Gastrocnemius medialis (tissue), 4 donors: ENCODE results near the gene SRP68.

Experiments used
- CTCF ChIP-seq, 5 experiments: fragments of 450-650 bp in 3 of 5; fragments of 200-600 bp in 2 of 5; sonication (generic) in 2 of 5; IDR thresholded peaks in 4 of 5; conservative IDR thresholded peaks in 1 of 5; 1 replicate in 4 of 5; 2 replicates in 1 of 5; pipeline ENCODE4 v1.5.1; 2016 to 2019; ENCODE audit warnings: antibody characterized with exemption in 5 of 5, mild to moderate bottlenecking in 3 of 5, moderate library complexity in 3 of 5
- POLR2A ChIP-seq, 2 donors: fragments of 450-650 bp; IDR thresholded peaks; one replicate each; pipeline ENCODE4 v1.6.1; 2017; ENCODE audit warnings: antibody characterized with exemption in 2 of 2, mild to moderate bottlenecking in 2 of 2, moderate library complexity in 2 of 2

- TF ChIP-seq POLR2A (IDR thresholded peaks at IDR 0.05) (no peak), CTCF (IDR thresholded peaks at IDR 0.05 in 4 of 5, conservative IDR thresholded peaks at IDR 0.05 in 1 of 5) (no peak)
These were observed 32.0 kb upstream of the SRP68 start for GRCh38 chr17:76104140-76104895.
